Measurements from ENCODE around the gene CBR3. TPM values are rescaled to one million over a fixed set of nuclear protein-coding genes. Genes with fewer than 3 reads are reported as not detected.

Gene CBR3
- total RNA-seq, 1 experiment from 2014 or later: 12.9 TPM

DNA sequence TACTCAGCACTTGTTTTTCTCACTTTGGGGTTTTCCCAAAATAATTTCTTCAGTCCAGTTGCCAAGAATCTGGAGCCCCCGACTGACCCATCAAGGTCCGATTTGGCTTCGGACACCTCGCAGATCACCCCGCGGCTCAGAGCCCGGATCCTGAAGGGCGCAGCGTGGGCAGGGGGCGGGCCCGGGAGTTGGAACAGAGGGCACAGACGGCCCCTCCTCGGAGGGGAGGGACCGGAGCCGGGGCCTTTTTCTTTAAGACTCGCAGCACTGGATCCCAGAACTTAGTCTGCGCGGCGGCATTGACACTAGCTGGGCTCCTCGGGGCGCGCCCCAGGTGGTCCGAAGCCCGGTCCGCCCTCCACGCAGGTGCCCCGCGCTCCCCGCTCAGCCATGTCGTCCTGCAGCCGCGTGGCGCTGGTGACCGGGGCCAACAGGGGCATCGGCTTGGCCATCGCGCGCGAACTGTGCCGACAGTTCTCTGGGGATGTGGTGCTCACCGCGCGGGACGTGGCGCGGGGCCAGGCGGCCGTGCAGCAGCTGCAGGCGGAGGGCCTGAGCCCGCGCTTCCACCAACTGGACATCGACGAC, at the start of gene CBR3 (continued):
- TF ChIP-seq, protein P1, sequence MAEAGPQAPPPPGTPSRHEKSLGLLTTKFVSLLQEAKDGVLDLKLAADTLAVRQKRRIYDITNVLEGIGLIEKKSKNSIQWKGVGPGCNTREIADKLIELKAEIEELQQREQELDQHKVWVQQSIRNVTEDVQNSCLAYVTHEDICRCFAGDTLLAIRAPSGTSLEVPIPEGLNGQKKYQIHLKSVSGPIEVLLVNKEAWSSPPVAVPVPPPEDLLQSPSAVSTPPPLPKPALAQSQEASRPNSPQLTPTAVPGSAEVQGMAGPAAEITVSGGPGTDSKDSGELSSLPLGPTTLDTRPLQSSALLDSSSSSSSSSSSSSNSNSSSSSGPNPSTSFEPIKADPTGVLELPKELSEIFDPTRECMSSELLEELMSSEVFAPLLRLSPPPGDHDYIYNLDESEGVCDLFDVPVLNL (CRISPR knock-in tag; IDR thresholded peaks at IDR 0.05; ENCODE audit: borderline replicate concordance, low read depth): 0 out of 2 replicates have a peak, but pooled peaks have one; percentile 52
- TF ChIP-seq ZBTB21 (CRISPR knock-in tag; IDR thresholded peaks at IDR 0.05; ENCODE audit: borderline replicate concordance) (no peak), EMX1 (CRISPR knock-in tag; IDR thresholded peaks at IDR 0.05) (no peak), FOXP1 (CRISPR knock-in tag; IDR thresholded peaks at IDR 0.05; ENCODE audit: borderline replicate concordance) (peak; percentile 37; the same call in 1 of the 2 replicates)

DNA sequence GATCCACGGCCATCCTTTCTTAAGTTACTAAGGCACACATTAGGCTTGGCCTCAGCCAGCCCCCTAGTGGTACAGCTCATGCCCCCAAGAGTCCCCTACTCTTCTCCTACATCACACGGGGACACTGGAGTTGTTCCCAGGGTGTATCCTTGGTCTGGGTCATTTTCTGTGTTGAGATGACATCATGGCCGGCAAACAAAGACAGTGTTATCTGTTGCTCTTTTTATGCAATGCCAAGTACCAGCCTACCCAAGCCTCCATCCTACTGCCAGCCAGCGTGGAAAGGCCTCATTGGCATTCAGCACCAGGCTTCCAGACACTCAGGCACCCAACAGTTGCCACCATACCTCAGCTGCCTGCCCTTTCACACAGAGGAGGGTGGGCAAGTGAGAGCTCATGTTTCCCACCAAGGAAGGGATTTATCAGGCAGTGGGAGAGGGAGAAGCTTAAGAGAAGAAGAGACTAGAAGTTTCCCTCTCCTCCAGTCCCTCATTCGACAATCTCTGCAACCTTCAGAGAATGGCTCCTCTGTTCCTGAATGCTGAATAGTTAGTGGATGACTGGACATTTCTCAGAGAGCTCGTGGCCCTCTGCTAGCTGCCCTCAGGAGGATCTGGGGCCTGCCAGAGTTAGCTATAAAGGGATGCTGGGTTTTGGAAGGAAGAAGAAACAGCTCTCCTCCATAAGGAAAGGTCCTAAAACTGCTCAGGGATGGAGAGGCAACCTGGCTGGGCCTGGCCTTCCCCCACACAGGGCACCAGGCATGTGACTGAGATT, 47.3 kb upstream of the CBR3 start:
- H3K4me1 Mint-ChIP-seq: peaks cover 18% of the 10 kb centered on the region
- H3K27me3 Mint-ChIP-seq (ENCODE audit: low read depth): no peaks in the 10 kb centered on the region
- POLR2A ChIA-PET: no interaction called here
- H3K9me3 Mint-ChIP-seq: peaks cover 4% of the 10 kb centered on the region
- H3K36me3 Mint-ChIP-seq: peaks cover 11% of the 10 kb centered on the region
- H3K27ac Mint-ChIP-seq: 0 out of 2 replicates have a peak overlapping the region, but pooled peaks have one; percentile 15
- CTCF ChIA-PET: interaction anchor here (1.0 to 2.0 kb wide), 9 partner anchors 9 to 52 kb away, joined by 3 to 22 read pairs (median 9); partner anchors contain the start of genes CBR1 and SETD4
- DNase-seq (ENCODE audit: low spot score) (no peak), ATAC-seq (peak; percentile 97)
- no peak overlapping the region for H3K4me3 Mint-ChIP-seq
- TF ChIP-seq ZNF138 (CRISPR knock-in tag; conservative IDR thresholded peaks at IDR 0.05): no peak
- TF ChIP-seq, protein P2, sequence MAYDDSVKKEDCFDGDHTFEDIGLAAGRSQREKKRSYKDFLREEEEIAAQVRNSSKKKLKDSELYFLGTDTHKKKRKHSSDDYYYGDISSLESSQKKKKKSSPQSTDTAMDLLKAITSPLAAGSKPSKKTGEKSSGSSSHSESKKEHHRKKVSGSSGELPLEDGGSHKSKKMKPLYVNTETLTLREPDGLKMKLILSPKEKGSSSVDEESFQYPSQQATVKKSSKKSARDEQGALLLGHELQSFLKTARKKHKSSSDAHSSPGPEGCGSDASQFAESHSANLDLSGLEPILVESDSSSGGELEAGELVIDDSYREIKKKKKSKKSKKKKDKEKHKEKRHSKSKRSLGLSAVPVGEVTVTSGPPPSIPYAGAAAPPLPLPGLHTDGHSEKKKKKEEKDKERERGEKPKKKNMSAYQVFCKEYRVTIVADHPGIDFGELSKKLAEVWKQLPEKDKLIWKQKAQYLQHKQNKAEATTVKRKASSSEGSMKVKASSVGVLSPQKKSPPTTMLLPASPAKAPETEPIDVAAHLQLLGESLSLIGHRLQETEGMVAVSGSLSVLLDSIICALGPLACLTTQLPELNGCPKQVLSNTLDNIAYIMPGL (CRISPR knock-in tag; IDR thresholded peaks at IDR 0.05): no peak
- TF ChIP-seq ATF1 (CRISPR knock-in tag; IDR thresholded peaks at IDR 0.05): no peak
- TF ChIP-seq NFATC4 (CRISPR knock-in tag; IDR thresholded peaks at IDR 0.05): no peak
- TF ChIP-seq, protein P3, sequence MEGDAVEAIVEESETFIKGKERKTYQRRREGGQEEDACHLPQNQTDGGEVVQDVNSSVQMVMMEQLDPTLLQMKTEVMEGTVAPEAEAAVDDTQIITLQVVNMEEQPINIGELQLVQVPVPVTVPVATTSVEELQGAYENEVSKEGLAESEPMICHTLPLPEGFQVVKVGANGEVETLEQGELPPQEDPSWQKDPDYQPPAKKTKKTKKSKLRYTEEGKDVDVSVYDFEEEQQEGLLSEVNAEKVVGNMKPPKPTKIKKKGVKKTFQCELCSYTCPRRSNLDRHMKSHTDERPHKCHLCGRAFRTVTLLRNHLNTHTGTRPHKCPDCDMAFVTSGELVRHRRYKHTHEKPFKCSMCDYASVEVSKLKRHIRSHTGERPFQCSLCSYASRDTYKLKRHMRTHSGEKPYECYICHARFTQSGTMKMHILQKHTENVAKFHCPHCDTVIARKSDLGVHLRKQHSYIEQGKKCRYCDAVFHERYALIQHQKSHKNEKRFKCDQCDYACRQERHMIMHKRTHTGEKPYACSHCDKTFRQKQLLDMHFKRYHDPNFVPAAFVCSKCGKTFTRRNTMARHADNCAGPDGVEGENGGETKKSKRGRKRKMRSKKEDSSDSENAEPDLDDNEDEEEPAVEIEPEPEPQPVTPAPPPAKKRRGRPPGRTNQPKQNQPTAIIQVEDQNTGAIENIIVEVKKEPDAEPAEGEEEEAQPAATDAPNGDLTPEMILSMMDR (IDR thresholded peaks at IDR 0.05): no peak; the same call in 1 of the 2 replicates
- TF ChIP-seq, protein P4, sequence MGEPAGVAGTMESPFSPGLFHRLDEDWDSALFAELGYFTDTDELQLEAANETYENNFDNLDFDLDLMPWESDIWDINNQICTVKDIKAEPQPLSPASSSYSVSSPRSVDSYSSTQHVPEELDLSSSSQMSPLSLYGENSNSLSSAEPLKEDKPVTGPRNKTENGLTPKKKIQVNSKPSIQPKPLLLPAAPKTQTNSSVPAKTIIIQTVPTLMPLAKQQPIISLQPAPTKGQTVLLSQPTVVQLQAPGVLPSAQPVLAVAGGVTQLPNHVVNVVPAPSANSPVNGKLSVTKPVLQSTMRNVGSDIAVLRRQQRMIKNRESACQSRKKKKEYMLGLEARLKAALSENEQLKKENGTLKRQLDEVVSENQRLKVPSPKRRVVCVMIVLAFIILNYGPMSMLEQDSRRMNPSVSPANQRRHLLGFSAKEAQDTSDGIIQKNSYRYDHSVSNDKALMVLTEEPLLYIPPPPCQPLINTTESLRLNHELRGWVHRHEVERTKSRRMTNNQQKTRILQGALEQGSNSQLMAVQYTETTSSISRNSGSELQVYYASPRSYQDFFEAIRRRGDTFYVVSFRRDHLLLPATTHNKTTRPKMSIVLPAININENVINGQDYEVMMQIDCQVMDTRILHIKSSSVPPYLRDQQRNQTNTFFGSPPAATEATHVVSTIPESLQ (CRISPR knock-in tag; IDR thresholded peaks at IDR 0.05): no peak
- TF ChIP-seq, protein P5, sequence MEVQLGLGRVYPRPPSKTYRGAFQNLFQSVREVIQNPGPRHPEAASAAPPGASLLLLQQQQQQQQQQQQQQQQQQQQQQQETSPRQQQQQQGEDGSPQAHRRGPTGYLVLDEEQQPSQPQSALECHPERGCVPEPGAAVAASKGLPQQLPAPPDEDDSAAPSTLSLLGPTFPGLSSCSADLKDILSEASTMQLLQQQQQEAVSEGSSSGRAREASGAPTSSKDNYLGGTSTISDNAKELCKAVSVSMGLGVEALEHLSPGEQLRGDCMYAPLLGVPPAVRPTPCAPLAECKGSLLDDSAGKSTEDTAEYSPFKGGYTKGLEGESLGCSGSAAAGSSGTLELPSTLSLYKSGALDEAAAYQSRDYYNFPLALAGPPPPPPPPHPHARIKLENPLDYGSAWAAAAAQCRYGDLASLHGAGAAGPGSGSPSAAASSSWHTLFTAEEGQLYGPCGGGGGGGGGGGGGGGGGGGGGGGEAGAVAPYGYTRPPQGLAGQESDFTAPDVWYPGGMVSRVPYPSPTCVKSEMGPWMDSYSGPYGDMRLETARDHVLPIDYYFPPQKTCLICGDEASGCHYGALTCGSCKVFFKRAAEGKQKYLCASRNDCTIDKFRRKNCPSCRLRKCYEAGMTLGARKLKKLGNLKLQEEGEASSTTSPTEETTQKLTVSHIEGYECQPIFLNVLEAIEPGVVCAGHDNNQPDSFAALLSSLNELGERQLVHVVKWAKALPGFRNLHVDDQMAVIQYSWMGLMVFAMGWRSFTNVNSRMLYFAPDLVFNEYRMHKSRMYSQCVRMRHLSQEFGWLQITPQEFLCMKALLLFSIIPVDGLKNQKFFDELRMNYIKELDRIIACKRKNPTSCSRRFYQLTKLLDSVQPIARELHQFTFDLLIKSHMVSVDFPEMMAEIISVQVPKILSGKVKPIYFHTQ (CRISPR knock-in tag; IDR thresholded peaks at IDR 0.05): no peak

DNA sequence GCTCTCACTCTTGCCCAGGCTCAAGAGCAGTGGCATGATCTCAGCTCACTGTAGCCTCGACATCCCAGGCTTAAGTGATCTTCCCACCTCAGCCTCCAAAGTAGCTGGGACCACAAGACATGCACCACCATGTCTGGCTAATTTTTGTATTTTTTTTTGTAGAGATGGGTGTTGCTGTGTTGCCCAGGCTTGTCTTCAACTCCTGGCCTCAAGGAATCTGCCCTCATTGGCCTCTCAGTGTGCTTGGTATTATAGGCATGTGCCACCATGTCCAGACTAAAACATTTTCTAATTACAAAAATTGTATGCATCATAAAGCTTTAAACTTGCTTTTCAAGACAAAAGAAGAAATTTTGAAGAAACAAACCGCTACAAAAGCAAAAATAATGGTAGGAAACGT, 44.9 kb upstream of the CBR3 start:
- ChIA-PET CTCF (no interaction called here), POLR2A (no interaction called here)
- Mint-ChIP-seq H3K9me3 (peaks cover 22% of the 10 kb centered on the region), H3K4me1 (peaks cover 21% of the 10 kb centered on the region), H3K27me3 (ENCODE audit: low read depth) (peaks cover 8% of the 10 kb centered on the region), H3K4me3 (no peak overlapping the region), H3K27ac (no peak overlapping the region), H3K36me3 (peaks cover 33% of the 10 kb centered on the region)
- ATAC-seq (no peak), DNase-seq (ENCODE audit: low spot score) (no peak)
- TF ChIP-seq NFATC4 (CRISPR knock-in tag; IDR thresholded peaks at IDR 0.05) (no peak), MYBL2 (CRISPR knock-in tag; IDR thresholded peaks at IDR 0.05) (no peak), JUN (CRISPR knock-in tag; IDR thresholded peaks at IDR 0.05) (no peak), SP1 (CRISPR knock-in tag; conservative IDR thresholded peaks at IDR 0.05) (no peak), EMX1 (CRISPR knock-in tag; IDR thresholded peaks at IDR 0.05) (no peak), GTF2I (CRISPR knock-in tag; conservative IDR thresholded peaks at IDR 0.05) (no peak), GABPB1 (CRISPR knock-in tag; IDR thresholded peaks at IDR 0.05) (no peak)
- TF ChIP-seq, protein P6, sequence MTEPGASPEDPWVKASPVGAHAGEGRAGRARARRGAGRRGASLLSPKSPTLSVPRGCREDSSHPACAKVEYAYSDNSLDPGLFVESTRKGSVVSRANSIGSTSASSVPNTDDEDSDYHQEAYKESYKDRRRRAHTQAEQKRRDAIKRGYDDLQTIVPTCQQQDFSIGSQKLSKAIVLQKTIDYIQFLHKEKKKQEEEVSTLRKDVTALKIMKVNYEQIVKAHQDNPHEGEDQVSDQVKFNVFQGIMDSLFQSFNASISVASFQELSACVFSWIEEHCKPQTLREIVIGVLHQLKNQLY (CRISPR knock-in tag; IDR thresholded peaks at IDR 0.05): no peak
- TF ChIP-seq, protein P7, sequence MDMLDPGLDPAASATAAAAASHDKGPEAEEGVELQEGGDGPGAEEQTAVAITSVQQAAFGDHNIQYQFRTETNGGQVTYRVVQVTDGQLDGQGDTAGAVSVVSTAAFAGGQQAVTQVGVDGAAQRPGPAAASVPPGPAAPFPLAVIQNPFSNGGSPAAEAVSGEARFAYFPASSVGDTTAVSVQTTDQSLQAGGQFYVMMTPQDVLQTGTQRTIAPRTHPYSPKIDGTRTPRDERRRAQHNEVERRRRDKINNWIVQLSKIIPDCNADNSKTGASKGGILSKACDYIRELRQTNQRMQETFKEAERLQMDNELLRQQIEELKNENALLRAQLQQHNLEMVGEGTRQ (CRISPR knock-in tag; IDR thresholded peaks at IDR 0.05): no peak

Data from WTC11 (cell line).